NOMO-1 treated with DMSO at 0.1 percent for 48 hours (cell line): ENCODE measurements around the gene CROCC2.
A peak's percentile ranks its signal among the peaks of the same experiment; 100 is the strongest.

Experiments
- DNase-seq: peaks from one replicate; lab custom pipeline; 2025; ENCODE audit not compliant: unreplicated experiment; lab: John Stamatoyannopoulos, UW

CROCC2 gene

DNA sequence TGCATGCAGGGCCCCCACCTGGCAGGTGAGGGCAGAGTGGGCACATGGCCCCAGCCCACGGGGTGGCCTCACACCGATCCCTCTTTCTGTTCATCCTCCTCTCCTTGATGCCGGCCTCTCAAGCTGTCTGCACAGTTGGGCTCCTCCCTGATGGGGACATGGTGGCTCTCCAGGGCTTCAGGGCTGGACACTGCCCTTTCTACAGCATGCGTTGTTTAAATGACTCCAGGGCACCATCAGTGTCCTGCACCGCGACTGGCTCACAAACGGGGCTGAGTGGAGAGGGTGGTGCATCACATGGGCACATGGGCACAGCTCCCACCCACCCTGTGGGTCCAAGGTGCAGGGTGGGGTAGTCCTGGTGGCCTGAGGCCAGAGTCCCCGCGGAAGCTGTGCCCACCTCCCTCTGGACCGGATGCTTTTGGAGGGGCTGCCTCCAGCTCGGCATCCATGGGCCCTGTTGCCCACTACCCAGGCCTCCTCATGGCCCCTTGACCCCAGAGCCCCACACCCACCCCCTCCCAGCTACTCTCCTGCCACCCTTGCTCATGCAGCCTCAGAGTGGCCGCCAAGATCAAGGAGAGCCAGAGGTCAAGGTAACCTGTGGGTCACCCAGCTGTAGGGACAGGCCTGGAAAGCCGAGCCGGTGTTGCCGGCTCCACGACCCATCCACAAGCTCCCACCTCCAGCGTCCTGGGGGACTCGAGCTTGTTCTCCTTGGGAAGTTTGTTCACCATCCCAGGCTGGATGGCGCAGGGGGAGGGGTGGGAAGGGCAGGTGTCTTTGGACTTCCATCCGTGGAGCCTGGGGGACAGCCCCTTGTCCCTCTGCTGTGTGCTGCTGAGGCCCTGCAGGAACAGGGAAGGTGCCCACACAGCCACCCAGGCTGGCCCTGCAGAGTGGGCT lies 80.0 kb downstream of the CROCC2 start:
- DNase-seq, result no peak

DNA sequence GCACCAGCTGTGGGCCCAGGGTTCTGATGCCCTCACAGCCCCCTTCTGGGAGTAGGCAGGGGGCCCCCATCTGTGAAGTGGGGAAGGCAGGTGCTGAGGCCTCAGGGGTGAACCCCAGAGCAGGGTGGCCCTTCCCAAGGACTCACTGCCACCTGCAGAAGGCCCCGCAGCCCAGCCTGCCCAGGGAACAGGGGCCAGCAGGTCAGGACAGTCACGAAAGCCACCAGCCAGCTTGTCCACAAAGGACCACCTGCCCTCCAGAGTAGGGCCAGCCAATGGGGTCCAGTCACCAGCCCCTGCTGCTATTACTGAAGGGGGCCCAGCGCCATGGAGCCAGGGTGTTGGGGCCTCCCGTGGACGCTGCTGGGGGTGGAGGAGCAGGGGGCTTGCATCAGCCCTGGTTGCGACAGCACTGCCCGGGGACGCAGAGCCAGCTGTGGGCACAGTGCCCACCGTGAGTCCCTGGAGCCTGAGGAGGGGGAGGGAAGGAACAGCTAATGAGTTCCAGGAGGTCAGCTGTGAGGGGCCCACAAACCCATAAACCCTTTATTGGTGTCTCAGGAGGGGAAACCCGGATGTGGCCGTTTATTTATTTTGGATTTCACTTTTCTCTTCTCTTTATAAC lies 80.8 kb downstream of the CROCC2 start:
- peak; percentile 79 for DNase-seq

DNA sequence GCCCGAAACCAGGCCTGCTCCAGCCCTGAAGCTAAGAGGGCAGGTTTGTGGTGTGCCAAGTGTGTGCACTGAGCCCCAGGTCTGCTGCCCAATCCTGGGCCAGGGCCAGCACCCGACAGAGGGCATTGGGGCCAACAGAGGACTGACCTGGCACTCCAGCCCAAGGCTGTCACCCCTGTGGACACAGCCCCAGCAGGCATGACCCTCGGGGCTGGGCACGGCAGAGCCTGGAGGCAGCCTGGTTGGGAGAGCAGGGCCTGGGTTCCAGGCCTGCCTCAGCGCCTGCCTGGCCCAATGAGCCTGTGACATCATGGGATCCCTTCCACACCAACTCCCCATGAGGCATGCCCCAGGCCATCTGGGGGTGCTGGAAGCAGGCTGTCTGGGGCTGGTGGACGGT lies 81.5 kb downstream of the CROCC2 start:
- no peak for DNase-seq

DNA sequence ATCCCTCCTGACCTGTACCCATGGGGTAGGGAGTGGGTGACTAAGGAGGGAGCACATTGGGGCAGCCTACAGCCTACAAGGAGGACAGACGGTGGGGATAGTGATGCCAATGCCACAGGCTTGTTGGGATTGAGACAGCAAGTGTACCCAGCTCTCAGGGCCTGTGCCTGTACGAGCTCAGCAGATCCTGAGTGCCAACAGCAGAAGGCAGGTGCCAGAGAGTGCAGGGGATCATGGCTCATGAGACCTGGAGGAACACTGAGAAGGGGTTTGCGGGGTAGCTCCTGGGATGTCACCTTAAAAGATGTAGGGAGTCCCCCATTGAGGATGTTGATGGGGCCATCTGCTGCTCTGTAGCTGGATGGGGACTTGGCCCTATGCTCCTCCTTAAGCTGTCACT lies 82.0 kb downstream of the CROCC2 start:
- no peak for DNase-seq

DNA sequence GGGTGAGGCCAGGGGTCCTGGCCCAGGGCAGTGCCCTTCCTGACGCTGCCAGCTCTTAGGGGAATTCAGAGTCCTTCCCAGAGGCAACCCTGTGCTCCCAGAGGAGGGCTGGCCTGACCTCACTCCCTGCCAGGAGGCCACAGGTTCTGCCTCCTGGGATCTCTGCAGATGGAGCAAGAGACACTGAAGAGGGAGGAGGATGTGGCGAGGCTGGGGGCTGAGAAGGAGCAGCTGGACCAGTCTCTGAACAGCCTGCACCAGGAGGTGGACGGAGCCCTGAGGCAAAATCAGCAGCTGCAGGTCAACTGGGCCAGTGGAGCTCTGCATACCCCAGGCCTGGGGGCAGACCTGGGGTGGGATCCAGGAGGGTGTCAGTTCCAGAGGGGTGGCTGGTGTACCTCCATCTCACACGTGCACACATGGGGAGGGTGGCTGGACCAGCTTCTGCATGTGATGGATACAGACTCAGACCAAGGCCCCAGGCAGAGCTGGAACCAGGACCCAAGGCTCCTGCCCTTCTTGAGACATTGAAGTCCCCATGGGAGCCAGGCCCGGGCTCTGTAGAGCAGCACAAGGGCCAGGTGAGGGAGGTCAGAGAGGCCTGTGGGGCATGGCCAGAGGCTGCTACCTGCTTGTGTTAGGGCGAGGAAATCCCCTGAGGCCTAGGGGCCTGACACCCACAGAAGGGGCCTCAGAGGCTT lies 82.6 kb downstream of the CROCC2 start:
- DNase-seq, result no peak

DNA sequence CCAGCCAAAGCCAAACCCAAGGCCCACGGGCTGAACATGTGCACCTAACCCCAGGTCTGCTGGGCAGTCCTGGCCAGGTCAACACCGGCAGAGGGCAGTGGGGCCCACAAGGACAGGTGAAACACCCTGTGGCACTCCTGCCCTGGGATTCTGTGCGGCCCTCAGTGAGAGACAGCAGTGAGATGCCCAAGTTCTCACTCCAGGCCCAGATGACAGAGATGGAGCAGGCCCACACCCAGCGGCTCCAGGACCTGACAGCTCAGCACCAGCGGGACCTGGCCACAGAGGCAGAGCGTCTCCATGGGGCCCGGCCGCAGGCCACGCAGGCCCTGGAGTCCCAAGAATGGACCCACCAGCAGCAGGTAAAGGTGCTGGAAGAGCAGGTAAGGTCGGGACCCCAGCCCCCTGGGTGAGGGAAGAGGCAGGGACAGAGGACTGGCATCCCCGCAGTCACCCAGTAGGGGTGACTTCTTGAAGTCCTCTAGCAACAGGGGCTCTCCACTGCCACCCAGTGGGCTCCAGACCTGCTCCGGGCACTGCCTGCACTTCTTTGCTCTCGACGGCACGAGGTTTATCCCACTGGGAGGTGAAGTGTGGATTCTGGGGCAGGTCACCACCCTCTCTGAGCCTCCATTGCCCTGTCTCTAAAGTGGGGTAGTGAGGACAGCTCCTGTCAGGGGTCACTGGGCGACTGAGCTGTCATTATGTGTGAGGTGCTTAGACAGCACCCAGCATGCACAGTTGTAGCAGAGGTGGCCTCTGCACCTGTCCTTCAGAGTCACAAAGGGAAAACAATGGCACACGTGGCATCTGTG lies 83.5 kb downstream of the CROCC2 start:
- DNase-seq, result peak; percentile 13

DNA sequence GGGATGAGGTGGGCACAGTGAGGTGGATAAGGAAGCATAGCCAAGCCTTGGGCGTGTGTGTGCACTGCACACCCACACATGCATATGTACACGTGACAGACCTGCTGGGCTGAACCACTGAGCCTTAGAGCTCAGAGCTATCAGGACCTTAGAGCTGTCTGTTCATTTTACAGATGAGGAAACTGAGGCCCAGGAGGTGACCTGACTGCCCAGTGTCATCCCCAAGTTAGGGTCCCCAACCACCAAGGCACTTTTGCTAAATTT lies 84.1 kb downstream of the CROCC2 start:
- no peak for DNase-seq

DNA sequence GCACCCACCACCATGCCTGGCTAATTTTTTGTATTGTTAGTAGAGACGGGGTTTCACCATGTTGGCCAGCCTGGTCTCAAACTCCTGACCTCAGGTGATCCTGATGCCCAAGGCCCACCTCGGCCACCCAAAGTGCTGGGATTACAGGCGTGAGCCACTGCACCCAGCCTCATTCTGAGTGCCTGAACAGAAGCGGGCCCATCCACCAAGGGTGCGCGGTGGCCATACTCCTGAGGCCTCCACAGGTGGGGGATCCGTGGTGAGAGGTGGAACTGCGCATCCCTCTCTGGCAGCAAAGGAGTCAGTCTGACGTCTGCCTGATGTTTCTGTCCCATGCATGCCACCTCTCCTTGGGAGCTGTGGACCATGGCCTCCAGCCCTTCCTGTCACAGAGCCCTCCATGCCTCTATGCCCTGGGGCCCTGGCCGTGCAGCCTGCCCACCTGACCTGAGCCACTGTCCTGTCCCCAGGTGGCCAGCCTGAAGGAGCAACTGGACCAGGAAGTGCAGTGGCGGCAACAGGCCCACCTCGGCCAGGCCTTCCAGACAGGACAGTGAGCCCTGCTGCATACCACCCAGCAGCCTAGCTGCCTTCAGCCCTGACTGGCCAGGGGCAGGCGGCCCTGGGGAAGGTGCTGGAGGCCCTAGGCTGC lies 84.7 kb downstream of the CROCC2 start:
- DNase-seq, result no peak

DNA sequence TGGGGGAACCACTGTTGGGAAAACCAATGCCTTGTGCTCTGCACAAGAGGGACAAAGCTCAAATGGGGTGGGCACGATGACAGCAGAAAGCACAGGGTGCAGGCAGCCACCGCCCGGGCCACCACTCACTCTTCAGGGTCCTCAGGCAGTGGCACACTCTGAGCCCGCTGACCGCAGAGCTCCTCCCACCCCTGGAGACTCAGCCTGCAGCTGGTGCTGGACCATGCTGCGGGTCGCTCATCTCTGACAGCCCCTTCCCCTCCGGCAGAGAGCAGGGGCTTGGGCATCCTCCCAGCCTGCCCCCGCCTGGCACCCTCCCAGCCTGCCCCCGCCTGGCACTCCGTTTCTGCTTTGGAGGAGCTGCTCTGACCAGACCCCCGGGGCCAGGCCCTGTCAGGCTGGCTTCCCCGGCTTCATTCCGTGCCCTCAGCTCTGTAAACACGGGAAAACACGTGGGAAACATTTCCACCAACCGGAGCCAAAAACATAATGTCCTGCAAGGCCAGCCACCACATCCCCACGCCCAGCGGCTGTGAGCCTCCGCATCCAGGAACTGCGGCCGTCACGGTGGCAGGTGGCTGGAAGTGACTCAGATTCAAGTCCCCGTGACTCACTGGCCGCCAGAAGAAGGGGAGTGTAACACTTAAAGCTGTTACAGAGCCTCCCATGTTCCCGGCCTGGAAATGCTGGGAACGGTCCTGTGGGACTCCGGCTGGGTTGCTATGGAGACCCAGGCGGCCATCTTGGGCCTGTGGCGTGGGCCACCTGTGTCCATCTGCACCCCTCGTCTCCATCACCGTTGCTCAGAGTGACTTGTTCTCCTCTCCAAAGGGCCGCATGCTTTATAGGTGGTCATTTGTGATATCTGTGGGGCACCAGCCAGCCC lies 85.5 kb downstream of the CROCC2 start:
- DNase-seq, result peak; percentile 84

DNA sequence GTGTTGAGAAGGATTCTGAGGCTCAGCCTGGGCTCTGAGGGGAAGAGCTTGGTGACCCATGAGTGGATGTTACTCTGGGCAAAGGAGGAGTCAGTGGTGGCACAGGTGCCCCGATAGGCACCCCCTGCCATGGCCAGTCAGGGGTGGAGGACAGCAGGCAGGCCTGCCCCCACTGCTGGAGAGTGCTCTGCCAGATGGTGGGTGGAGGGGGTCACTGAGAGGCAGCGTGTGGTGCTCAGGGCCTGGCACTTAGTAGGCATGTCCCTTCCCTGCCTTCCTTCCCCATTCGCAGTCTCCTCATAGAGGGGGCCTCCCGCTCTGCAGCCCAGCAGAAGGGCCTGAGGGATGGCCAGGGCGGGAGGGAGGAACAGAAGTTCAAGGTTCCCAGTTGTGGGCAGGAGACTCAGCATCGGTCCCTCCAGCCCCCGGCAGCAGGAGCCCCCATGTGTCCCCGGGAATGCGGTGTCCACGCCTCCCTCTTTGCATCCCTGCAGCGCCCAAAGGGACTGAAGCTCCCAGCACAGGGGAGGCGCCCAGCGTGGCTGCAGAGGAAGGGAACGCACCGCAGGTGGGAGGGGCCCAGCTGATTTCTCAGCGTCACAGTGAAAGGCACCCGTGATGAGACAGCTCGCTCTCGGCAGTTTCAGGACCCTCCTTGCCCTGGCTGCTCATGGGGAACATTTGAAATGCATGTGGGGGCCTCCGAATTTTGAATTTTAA lies 86.6 kb downstream of the CROCC2 start:
- no peak for DNase-seq

DNA sequence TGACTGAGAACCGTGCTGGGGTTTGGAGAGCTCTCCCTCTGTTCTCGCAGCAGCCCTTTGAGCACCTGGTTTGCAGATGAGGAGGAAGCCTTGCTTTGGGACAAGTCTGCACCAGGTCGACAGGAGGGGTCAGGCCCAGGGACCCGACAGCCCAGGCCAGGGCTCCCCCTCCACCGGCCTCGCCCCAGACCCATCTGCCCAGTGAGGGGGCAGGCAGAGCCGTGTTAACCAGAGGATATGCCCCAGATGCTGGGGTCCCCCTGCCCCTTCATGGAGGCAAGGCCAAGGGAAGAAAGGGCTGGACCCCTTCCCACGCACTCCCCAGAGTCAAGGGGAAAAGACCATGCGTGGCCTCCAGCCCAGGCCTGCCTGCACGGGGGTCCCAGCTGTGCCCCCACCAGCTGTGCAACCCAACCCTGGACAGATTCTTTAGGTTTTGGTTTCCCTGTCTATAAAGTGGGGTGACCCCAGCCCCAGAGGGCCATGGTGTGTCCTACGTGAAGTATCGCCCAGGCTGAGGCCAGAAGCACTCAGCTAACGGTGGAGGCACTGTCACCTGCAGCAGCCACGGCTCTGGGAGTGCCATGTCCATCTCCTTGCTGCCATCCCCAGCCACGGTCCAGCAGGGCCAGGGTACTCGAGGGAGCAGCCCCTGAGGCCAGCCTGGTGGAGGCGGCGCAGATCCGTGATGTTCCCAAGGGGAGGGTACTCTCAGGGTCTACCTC lies 87.5 kb downstream of the CROCC2 start:
- no peak for DNase-seq

DNA sequence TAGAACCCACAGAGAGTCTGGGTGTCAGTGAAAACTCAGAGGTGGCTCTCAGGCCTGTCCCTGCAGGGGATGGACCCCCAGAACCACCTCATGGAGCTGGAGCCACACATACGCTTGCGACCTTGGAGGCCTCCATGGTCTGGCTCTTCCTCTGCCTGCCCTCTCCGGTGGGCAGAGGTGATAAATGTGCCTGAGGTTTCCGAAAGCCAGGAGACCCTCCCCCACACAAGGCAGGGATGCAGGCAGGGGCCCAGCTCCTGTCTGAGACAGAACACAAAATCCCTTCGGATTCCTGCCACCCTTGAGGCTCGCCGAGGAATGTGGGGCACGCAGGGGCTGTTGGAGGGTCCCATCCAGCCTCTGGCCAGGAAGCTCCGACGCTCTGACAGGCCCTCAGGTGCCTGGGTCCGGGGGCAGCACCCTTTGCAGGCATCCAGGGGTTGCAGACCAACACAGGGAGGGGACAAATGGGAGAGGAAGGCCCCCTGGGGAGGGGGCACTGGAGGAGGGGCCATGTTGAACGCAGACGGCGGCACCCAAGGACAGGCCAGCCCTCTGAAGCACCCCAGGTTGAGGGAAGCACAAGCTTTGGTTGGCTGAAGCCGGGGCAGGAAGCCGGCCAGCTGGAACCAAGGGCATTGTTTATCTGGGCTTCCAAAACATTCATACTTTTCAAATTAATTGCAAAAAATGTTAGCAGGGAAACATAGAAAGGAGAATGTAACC lies 88.2 kb downstream of the CROCC2 start:
- DNase-seq, result no peak

DNA sequence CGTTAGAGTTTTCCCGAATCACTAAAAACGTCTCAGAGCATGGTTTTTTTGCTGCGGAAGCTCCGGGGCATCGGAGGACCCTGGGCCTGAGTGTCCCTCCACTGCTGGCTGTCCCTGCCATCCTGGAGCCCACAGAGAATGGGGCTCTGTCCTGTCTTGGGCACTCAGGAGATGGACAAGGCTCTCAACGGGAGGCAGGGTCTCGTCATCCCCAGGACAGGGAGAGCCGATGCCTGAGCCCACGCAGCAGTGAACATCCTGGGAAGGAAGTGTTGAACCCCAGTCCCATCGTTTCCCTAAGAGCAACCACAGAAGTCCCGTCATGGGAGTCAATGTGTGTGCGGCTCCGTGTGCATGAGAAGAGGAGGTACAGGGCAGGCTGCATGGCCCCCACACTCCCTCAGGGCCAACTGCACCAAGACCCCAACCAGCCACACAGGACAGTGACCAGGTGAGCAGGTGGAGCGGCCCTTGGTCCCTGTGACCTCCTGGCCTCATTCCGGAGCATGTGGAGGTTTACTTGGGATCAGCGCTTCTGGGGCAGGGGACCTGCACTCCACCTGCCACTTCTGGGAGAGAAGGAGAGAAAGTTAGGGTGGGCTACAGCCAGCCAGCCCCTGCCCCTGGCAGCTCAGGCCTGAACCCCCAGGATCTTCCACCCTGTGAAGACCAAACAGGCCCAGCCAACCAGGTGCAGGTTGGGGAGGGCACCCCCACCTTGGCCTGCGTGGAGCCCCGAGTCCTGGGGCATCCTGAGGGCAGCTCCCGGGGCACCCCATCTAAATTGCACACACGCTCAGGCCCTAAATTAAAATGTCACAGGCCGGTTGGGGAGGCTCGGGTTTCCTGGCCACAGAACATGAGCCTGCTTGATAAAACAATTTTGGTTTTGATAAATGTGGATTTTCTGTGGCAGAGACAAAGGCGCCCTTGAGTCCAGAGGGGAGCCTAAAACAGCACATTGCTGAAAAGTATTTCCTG lies 89.2 kb downstream of the CROCC2 start:
- no peak for DNase-seq

DNA sequence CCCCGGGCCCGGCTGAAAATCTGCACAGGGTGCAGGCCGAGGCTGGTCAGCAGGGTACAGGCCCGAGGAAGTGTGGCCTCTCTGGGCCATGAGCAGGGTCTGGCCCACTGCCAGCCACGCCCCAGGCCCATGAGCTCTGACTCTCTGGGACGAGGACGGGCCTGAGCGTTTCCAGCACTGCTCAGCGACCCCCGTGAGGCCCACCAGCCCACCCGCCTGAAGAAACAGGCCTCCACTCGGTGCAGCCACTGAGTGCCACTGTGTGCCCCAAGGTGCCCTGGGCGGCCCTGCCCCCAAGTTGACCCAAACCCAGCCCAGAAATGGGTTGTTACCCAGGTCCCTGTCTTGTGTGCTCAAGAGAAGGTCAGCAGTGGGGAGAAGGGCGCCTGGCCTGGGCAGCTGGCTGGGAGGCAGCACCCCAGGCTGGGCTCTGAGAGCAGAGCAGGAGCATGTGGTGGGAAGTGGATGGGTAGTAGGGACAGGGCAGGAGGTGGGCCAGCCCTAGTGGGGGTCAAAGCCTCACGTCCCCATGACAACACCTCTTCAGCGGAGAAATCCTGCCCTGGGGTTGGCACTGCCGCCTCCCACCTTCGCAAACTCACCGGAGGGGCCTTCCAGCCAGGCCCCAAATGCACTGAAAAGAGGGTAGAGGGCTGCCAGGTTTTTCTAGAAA lies 90.2 kb downstream of the CROCC2 start:
- no peak for DNase-seq

DNA sequence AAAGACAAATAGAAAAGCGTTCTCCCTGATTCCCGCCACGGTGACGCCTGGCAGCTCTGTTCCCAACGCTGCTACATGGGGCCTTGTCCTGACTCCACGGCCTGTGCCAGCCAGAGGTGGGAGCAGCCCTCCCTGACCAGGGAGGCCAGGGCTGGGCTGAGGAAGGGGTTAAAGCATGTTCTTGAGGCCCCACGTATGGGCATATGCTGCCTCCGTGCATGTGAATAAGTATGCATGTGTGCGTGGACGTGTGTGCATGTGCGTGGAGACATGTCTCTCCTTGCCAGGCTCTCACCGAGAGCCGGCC lies 90.7 kb downstream of the CROCC2 start:
- no peak for DNase-seq

DNA sequence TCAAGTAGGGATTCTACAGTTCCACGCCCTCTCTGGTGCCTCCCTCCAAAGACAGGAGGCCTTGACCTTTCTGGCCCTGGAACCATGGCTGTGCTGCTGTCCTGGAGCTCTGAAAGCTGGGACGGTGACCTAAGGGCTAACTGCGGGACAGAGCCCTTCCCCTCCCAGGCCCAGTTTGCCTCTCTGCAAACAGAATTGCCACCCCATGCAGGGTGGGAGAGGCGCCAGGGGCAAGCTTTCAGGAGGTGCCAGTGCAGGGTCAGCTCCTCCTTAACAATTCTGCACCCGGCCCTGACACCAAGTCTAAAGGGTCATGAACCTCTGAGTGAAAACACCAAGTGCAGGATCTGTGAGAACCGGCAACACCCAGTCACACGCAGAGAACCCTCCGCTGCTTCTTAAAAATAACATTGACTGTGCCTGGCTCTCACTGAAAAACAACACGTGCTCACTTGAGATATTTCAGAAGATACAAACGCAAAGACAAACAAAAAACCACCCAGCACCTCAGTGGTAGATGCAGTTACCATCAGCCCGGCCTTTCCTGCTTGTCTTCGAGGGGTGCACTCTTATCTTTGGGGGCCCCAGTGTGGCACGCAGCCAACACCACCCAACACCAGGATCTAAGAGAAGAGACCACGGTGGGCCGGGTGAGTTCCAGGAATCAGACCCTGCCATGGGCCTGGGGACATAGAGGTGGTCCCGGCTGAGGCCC lies 91.2 kb downstream of the CROCC2 start:
- DNase-seq, result no peak
